CD4-positive, CD25-positive, alpha-beta regulatory T cell (primary cell): ENCODE data around the gene MAP3K6. TPM values are rescaled to one million over a fixed set of nuclear protein-coding genes. Genes with fewer than 3 reads are reported as not detected.
"Not testable (repeated sequence)": the region's sequence is repeated elsewhere in the genome, so short reads cannot be mapped to it uniquely, and the experiment has no call there.

ENCODE experiments used
- ATAC-seq, 2 donors: fragments of 150-1000 bp; cut with Tn5 transposase; one replicate each; pipeline ENCODE4 v1.10.0; 2021; ENCODE audit warnings: low read depth in 2 of 2, moderate number of reproducible peaks in 2 of 2, moderate library complexity in 1 of 2
- DNase-seq, 3 donors: peaks; one replicate each; pipeline versions ENCODE4 v3.0.0 to v3.0.0-alpha.2; 2012 to 2022; ENCODE audit warnings: mixed read lengths in 1 of 3
- H3K27ac ChIP-seq: one replicate; pipeline ENCODE4 v1.7.0; 2013; ENCODE audit warnings: mild to moderate bottlenecking, low read length; ENCODE audit not compliant: insufficient read depth, poor library complexity, severe bottlenecking
- H3K27me3 ChIP-seq: one replicate; pipeline ENCODE4 v1.7.0; 2013; ENCODE audit warnings: low read length; ENCODE audit not compliant: control insufficient read depth, insufficient read depth
- H3K36me3 ChIP-seq: one replicate; pipeline ENCODE4 v1.7.0; 2013; ENCODE audit warnings: mild to moderate bottlenecking, low read length, moderate library complexity; ENCODE audit not compliant: control insufficient read depth, insufficient read depth
- H3K4me1 ChIP-seq: 2 replicates; pipeline ENCODE4 v1.7.0; 2013; ENCODE audit warnings: mild to moderate bottlenecking, low read length; ENCODE audit not compliant: insufficient read depth, control insufficient read depth, poor library complexity, severe bottlenecking
- H3K4me3 ChIP-seq: one replicate; pipeline ENCODE4 v1.7.0; 2013; ENCODE audit warnings: low read depth, mild to moderate bottlenecking, low read length, moderate library complexity
- H3K9me3 ChIP-seq, 2 experiments: 1 replicate in 1 of 2; 2 replicates in 1 of 2; pipeline ENCODE4 v1.7.0; 2013; ENCODE audit warnings: low read length in 2 of 2, mild to moderate bottlenecking in 1 of 2, moderate library complexity in 1 of 2; ENCODE audit not compliant: control insufficient read depth in 2 of 2
- H3K27ac Mint-ChIP-seq, 3 donors: one replicate each; pipeline ENCODE4 v1.8.0; 2020 to 2022; ENCODE audit warnings: mild to moderate bottlenecking in 3 of 3, mixed read lengths in 3 of 3, moderate library complexity in 2 of 3
- H3K27me3 Mint-ChIP-seq: one replicate; pipeline ENCODE4 v1.8.0; 2022; ENCODE audit warnings: mild to moderate bottlenecking, mixed read lengths
- H3K36me3 Mint-ChIP-seq: one replicate; pipeline ENCODE4 v1.8.0; 2020; ENCODE audit warnings: mixed read lengths
- H3K4me1 Mint-ChIP-seq, 4 donors: one replicate each; pipeline ENCODE4 v1.8.0; 2020 to 2022; ENCODE audit warnings: mixed read lengths in 4 of 4, mild to moderate bottlenecking in 1 of 4
- H3K4me3 Mint-ChIP-seq, 4 donors: one replicate each; pipeline ENCODE4 v1.8.0; 2020 to 2022; ENCODE audit warnings: mild to moderate bottlenecking in 4 of 4, mixed read lengths in 4 of 4, moderate library complexity in 3 of 4
- H3K9me3 Mint-ChIP-seq, 7 donors: one replicate each; pipeline ENCODE4 v1.8.0; 2020 to 2022; ENCODE audit warnings: mixed read lengths in 7 of 7, mild to moderate bottlenecking in 3 of 7, moderate library complexity in 2 of 7
- polyA plus RNA-seq, 4 donors: library from polyadenylated mRNA; unstranded; fragments of 300-500 nt; fragmentation: Illumina TruSeq; gene quantifications; one replicate each; pipeline ENCODE4 v1.2.3, GENCODE V29; 2021
- total RNA-seq: library from RNA; stranded (reverse); gene quantifications from one replicate; pipeline ENCODE4 v1.2.3, GENCODE V29; 2022

Gene MAP3K6
- total and polyA plus RNA-seq, 5 donors from 2014 or later, result 3.8 to 8.3 (median 5.6) TPM

- peaks cover 0 to 27% (median 8%) of the 10 kb centered on the region in 4 donors for H3K4me1 Mint-ChIP-seq
- H3K27me3 Mint-ChIP-seq, result no peaks in the 10 kb centered on the region
- Histone ChIP-seq H3K4me1 (peaks cover 7% of the 10 kb centered on the region), H3K36me3 (peaks cover 53% of the 10 kb centered on the region), H3K27me3 (no peaks in the 10 kb centered on the region), H3K27ac (no peak overlapping the region), H3K4me3 (no peak overlapping the region), H3K9me3 (no peaks in the 10 kb centered on the region)
- DNase-seq, result no peak
- H3K4me3 Mint-ChIP-seq, result no peak overlapping the region
- no peak overlapping the region for H3K27ac Mint-ChIP-seq
- no peaks in the 10 kb centered on the region for H3K9me3 Mint-ChIP-seq
- H3K36me3 Mint-ChIP-seq, result peaks cover 17% of the 10 kb centered on the region
- ATAC-seq, result no peak
Measured at GRCh38 chr1:27406362-27406680, 39.6 kb upstream of the MAP3K6 start.

GRCh38 chr1:27405598-27406361, 39.0 kb upstream of the MAP3K6 start:
- H3K36me3 ChIP-seq, result peaks cover 48% of the 10 kb centered on the region
- H3K27ac ChIP-seq, H3K9me3 ChIP-seq, H3K27ac Mint-ChIP-seq, DNase-seq, H3K4me1 ChIP-seq, H3K9me3 Mint-ChIP-seq, H3K4me3 ChIP-seq, H3K27me3 Mint-ChIP-seq, ATAC-seq, H3K4me3 Mint-ChIP-seq, H3K27me3 ChIP-seq: not testable (repeated sequence)
- H3K4me1 Mint-ChIP-seq, result peaks cover 0 to 27% (median 8%) of the 10 kb centered on the region in 4 donors
- peaks cover 14% of the 10 kb centered on the region for H3K36me3 Mint-ChIP-seq

- no peaks in the 10 kb centered on the region for H3K27me3 Mint-ChIP-seq
- H3K9me3 Mint-ChIP-seq, result no peaks in the 10 kb centered on the region
- peaks cover 0 to 33% (median 9%) of the 10 kb centered on the region in 4 donors for H3K4me1 Mint-ChIP-seq
- Histone ChIP-seq H3K27me3 (no peaks in the 10 kb centered on the region), H3K27ac (no peak overlapping the region), H3K36me3 (peaks cover 41% of the 10 kb centered on the region), H3K4me1 (peaks cover 7% of the 10 kb centered on the region), H3K9me3 (no peaks in the 10 kb centered on the region), H3K4me3 (no peak overlapping the region)
- peak overlapping the region in 1 of 3 donors; percentile 26 for H3K27ac Mint-ChIP-seq
- no peak overlapping the region for H3K4me3 Mint-ChIP-seq
- ATAC-seq, result no peak
- no peak for DNase-seq
- peaks cover 13% of the 10 kb centered on the region for H3K36me3 Mint-ChIP-seq
Measured at GRCh38 chr1:27405074-27405473, 38.3 kb upstream of the MAP3K6 start.

GRCh38 chr1:27403931-27404330, 37.2 kb upstream of the MAP3K6 start:
- H3K27ac Mint-ChIP-seq, result peak overlapping the region; percentile 72 to 80 (median 78)
- Histone ChIP-seq H3K9me3 (no peaks in the 10 kb centered on the region), H3K27me3 (no peaks in the 10 kb centered on the region), H3K27ac (peak overlapping the region; percentile 30), H3K4me3 (no peak overlapping the region), H3K4me1 (peaks cover 7% of the 10 kb centered on the region), H3K36me3 (peaks cover 32% of the 10 kb centered on the region)
- H3K4me3 Mint-ChIP-seq, result peak overlapping the region in 2 of 4 donors; percentile 12 to 23
- DNase-seq (no peak), ATAC-seq (no peak)
- H3K27me3 Mint-ChIP-seq, result no peaks in the 10 kb centered on the region
- peaks cover 13% of the 10 kb centered on the region for H3K36me3 Mint-ChIP-seq
- no peaks in the 10 kb centered on the region for H3K9me3 Mint-ChIP-seq
- H3K4me1 Mint-ChIP-seq, result peaks cover 0 to 33% (median 9%) of the 10 kb centered on the region in 4 donors

- no peaks in the 10 kb centered on the region for H3K9me3 Mint-ChIP-seq
- H3K27ac Mint-ChIP-seq, result peak overlapping the region; percentile 78 to 88 (median 83)
- H3K4me3 ChIP-seq, result no peak overlapping the region
- peaks cover 25% of the 10 kb centered on the region for H3K36me3 ChIP-seq
- H3K27ac ChIP-seq, result peak overlapping the region; percentile 30
- DNase-seq (peak in 2 of 3 donors; percentile 37 to 56), ATAC-seq (peak; percentile 47 to 51)
- H3K9me3 ChIP-seq, result no peaks in the 10 kb centered on the region
- peaks cover 7% of the 10 kb centered on the region for H3K36me3 Mint-ChIP-seq
- peaks cover 0 to 35% (median 10%) of the 10 kb centered on the region in 4 donors for H3K4me1 Mint-ChIP-seq
- peak overlapping the region in 3 of 4 donors; percentile 24 to 61 (median 44) for H3K4me3 Mint-ChIP-seq
- H3K27me3 ChIP-seq, result no peaks in the 10 kb centered on the region
- H3K4me1 ChIP-seq, result peaks cover 7% of the 10 kb centered on the region
- no peaks in the 10 kb centered on the region for H3K27me3 Mint-ChIP-seq
Measured at GRCh38 chr1:27403065-27403726, 36.4 kb upstream of the MAP3K6 start.

GRCh38 chr1:27402349-27402754, 35.6 kb upstream of the MAP3K6 start:
- Histone ChIP-seq H3K9me3 (no peaks in the 10 kb centered on the region), H3K4me3 (no peak overlapping the region), H3K27ac (no peak overlapping the region), H3K27me3 (no peaks in the 10 kb centered on the region), H3K4me1 (peaks cover 7% of the 10 kb centered on the region), H3K36me3 (peaks cover 16% of the 10 kb centered on the region)
- no peaks in the 10 kb centered on the region for H3K27me3 Mint-ChIP-seq
- no peak overlapping the region for H3K4me3 Mint-ChIP-seq
- H3K36me3 Mint-ChIP-seq, result peaks cover 3% of the 10 kb centered on the region
- peak in 1 of 3 donors; percentile 33 for DNase-seq
- peak overlapping the region in 1 of 3 donors; percentile 78 for H3K27ac Mint-ChIP-seq
- ATAC-seq, result no peak
- peaks cover 0 to 35% (median 10%) of the 10 kb centered on the region in 4 donors for H3K4me1 Mint-ChIP-seq
- H3K9me3 Mint-ChIP-seq, result no peaks in the 10 kb centered on the region

GRCh38 chr1:27400963-27401341, 34.2 kb upstream of the MAP3K6 start:
- Histone ChIP-seq H3K4me1 (peaks cover 7% of the 10 kb centered on the region), H3K36me3 (peaks cover 8% of the 10 kb centered on the region), H3K9me3 (no peaks in the 10 kb centered on the region), H3K27ac (no peak overlapping the region), H3K4me3 (no peak overlapping the region), H3K27me3 (no peaks in the 10 kb centered on the region)
- H3K4me1 Mint-ChIP-seq, result peaks cover 0 to 35% (median 10%) of the 10 kb centered on the region in 4 donors
- ATAC-seq (no peak), DNase-seq (no peak)
- H3K36me3 Mint-ChIP-seq, result no peaks in the 10 kb centered on the region
- no peak overlapping the region for H3K27ac Mint-ChIP-seq
- H3K27me3 Mint-ChIP-seq, result no peaks in the 10 kb centered on the region
- peak overlapping the region in 1 of 4 donors; percentile 30 for H3K4me3 Mint-ChIP-seq
- no peaks in the 10 kb centered on the region for H3K9me3 Mint-ChIP-seq
